Astrocyte (in vitro differentiated cells and primary cell): Measurements from ENCODE around the gene ADAM11. TPM values are rescaled to one million over a fixed set of nuclear protein-coding genes. Genes with fewer than 3 reads are reported as not detected.

Source experiments
- DNase-seq: peaks from one replicate; pipeline ENCODE4 v3.0.0-alpha.2; 2010; ENCODE audit warnings: low read depth
- FAIRE-seq: peaks from 2 replicates; lab custom pipeline; 2011; peaks lifted over from hg19 to GRCh38; lab: Jason Lieb, UNC
- H2AFZ ChIP-seq: 2 replicates; pipeline ENCODE4 v1.6.0; 2012; ENCODE audit warnings: low read depth, low read length, inconsistent platforms
- H3K27ac ChIP-seq: 2 replicates; pipeline ENCODE4 v1.5.1; 2011; ENCODE audit warnings: low read depth, low read length, inconsistent platforms
- H3K27me3 ChIP-seq: 2 replicates; pipeline ENCODE4 v1.6.0; 2011; ENCODE audit warnings: low read length, inconsistent platforms; ENCODE audit not compliant: insufficient read depth
- H3K36me3 ChIP-seq: 2 replicates; pipeline ENCODE4 v1.5.1; 2011; ENCODE audit warnings: low read length, inconsistent platforms; ENCODE audit not compliant: insufficient read depth
- H3K4me1 ChIP-seq: 2 replicates; pipeline ENCODE4 v1.5.1; 2011; ENCODE audit warnings: low read length, inconsistent platforms; ENCODE audit not compliant: insufficient read depth
- H3K4me2 ChIP-seq: 2 replicates; pipeline ENCODE4 v1.6.0; 2012; ENCODE audit warnings: low read length, inconsistent platforms
- H3K4me3 ChIP-seq: 2 replicates; pipeline ENCODE4 v1.5.1; 2011; ENCODE audit warnings: low read depth, mild to moderate bottlenecking, low read length, inconsistent platforms; ENCODE audit not compliant: insufficient read depth
- H3K79me2 ChIP-seq: 2 replicates; pipeline ENCODE4 v1.6.0; 2012; ENCODE audit warnings: mild to moderate bottlenecking, low read length, inconsistent platforms; ENCODE audit not compliant: insufficient read depth
- H3K9ac ChIP-seq: 2 replicates; pipeline ENCODE4 v1.6.0; 2012; ENCODE audit warnings: mild to moderate bottlenecking, low read length, inconsistent platforms
- H3K9me3 ChIP-seq: 2 replicates; pipeline ENCODE4 v1.5.1; 2012; ENCODE audit warnings: low read depth, mild to moderate bottlenecking, low read length, inconsistent platforms; ENCODE audit not compliant: insufficient read depth
- H4K20me1 ChIP-seq: 2 replicates; pipeline ENCODE4 v1.6.0; 2012; ENCODE audit warnings: low read length, inconsistent platforms; ENCODE audit not compliant: insufficient read depth
- H3K27ac Mint-ChIP-seq: one replicate; pipeline ENCODE4 v1.8.0; 2021; ENCODE audit warnings: mild to moderate bottlenecking, mixed read lengths; ENCODE audit not compliant: unreplicated experiment
- H3K27me3 Mint-ChIP-seq: one replicate; pipeline ENCODE4 v1.8.0; 2021; ENCODE audit warnings: low read depth, mixed read lengths; ENCODE audit not compliant: unreplicated experiment
- H3K36me3 Mint-ChIP-seq: one replicate; pipeline ENCODE4 v1.8.0; 2021; ENCODE audit warnings: low read depth, mixed read lengths; ENCODE audit not compliant: unreplicated experiment
- H3K4me1 Mint-ChIP-seq: one replicate; pipeline ENCODE4 v1.8.0; 2021; ENCODE audit warnings: low read depth, mixed read lengths; ENCODE audit not compliant: unreplicated experiment
- H3K4me3 Mint-ChIP-seq: one replicate; pipeline ENCODE4 v1.8.0; 2021; ENCODE audit warnings: mild to moderate bottlenecking, moderate library complexity, mixed read lengths; ENCODE audit not compliant: unreplicated experiment
- H3K9me3 Mint-ChIP-seq: one replicate; pipeline ENCODE4 v1.8.0; 2021; ENCODE audit warnings: mild to moderate bottlenecking, mixed read lengths; ENCODE audit not compliant: unreplicated experiment
- CTCF ChIP-seq: IDR thresholded peaks from 2 replicates; pipeline ENCODE4 v1.5.1; 2011; ENCODE audit warnings: low read depth, mild to moderate bottlenecking, inconsistent platforms, low read length, moderate library complexity; ENCODE audit not compliant: insufficient read depth
- EZH2 ChIP-seq: IDR thresholded peaks from 2 replicates; pipeline ENCODE4 v1.6.1; 2012; ENCODE audit warnings: mild to moderate bottlenecking, low read length, inconsistent platforms; ENCODE audit not compliant: insufficient read depth
- total RNA-seq: library from RNA; stranded (reverse); gene quantifications from 2 replicates; pipeline ENCODE4 v1.2.1, GENCODE V29; 2021

ADAM11 gene
- total RNA-seq, 1 donor from 2014 or later = 0.43 TPM

GRCh38 chr17:44797802-44798201 lies 39.0 kb downstream of the ADAM11 start:
- no peak overlapping the region for H3K9ac ChIP-seq
- H3K27ac ChIP-seq = peak overlapping the region; percentile 4

GRCh38 chr17:44798356-44798755 lies 39.6 kb downstream of the ADAM11 start:
- TF ChIP-seq CTCF (no peak), EZH2 (no peak)

More at GRCh38 chr17:44797802-44798201, 39.0 kb downstream of the ADAM11 start:
- no peaks in the 10 kb centered on the region for H3K27me3 ChIP-seq
- no peaks in the 10 kb centered on the region for H4K20me1 ChIP-seq
- Mint-ChIP-seq H3K4me3 (no peak overlapping the region), H3K27me3 (no peaks in the 10 kb centered on the region), H3K9me3 (no peaks in the 10 kb centered on the region), H3K27ac (peak overlapping the region; percentile 76), H3K36me3 (peaks cover 6% of the 10 kb centered on the region), H3K4me1 (peaks cover 32% of the 10 kb centered on the region)
- peaks cover 12% of the 10 kb centered on the region for H3K36me3 ChIP-seq
- H3K4me3 ChIP-seq = no peak overlapping the region
- no peak for DNase-seq
- peak overlapping the region; percentile 2 for H3K4me2 ChIP-seq
- FAIRE-seq = no peak
- H3K9me3 ChIP-seq = no peaks in the 10 kb centered on the region
- TF ChIP-seq CTCF = no peak
- no peak for TF ChIP-seq EZH2
- no peak overlapping the region for H2AFZ ChIP-seq
- peaks cover 19% of the 10 kb centered on the region for H3K79me2 ChIP-seq
- H3K4me1 ChIP-seq = peaks cover 28% of the 10 kb centered on the region

GRCh38 chr17:44801880-44802279 lies 43.1 kb downstream of the ADAM11 start:
- H3K79me2 ChIP-seq = peaks cover 56% of the 10 kb centered on the region
- no peaks in the 10 kb centered on the region for H3K9me3 Mint-ChIP-seq
- H3K4me1 ChIP-seq = peaks cover 9% of the 10 kb centered on the region
- no peak overlapping the region for H3K4me3 ChIP-seq
- TF ChIP-seq CTCF (no peak), EZH2 (no peak)
- H3K36me3 ChIP-seq = peaks cover 27% of the 10 kb centered on the region
- H3K9ac ChIP-seq = no peak overlapping the region
- peaks cover 11% of the 10 kb centered on the region for H3K4me1 Mint-ChIP-seq
- H3K27ac Mint-ChIP-seq = no peak overlapping the region
- H3K27ac ChIP-seq = no peak overlapping the region
- H3K36me3 Mint-ChIP-seq = peaks cover 14% of the 10 kb centered on the region
- H3K4me3 Mint-ChIP-seq = no peak overlapping the region
- no peak overlapping the region for H3K4me2 ChIP-seq
- DNase-seq = no peak
- H3K27me3 ChIP-seq = no peaks in the 10 kb centered on the region
- no peaks in the 10 kb centered on the region for H3K9me3 ChIP-seq
- FAIRE-seq = no peak
- no peaks in the 10 kb centered on the region for H3K27me3 Mint-ChIP-seq
- peaks cover 8% of the 10 kb centered on the region for H4K20me1 ChIP-seq
- no peak overlapping the region for H2AFZ ChIP-seq

More at GRCh38 chr17:44798356-44798755, 39.6 kb downstream of the ADAM11 start:
- Mint-ChIP-seq H3K27ac (no peak overlapping the region), H3K4me1 (peaks cover 31% of the 10 kb centered on the region), H3K36me3 (peaks cover 6% of the 10 kb centered on the region), H3K27me3 (no peaks in the 10 kb centered on the region), H3K4me3 (no peak overlapping the region), H3K9me3 (no peaks in the 10 kb centered on the region)
- H3K9me3 ChIP-seq = no peaks in the 10 kb centered on the region
- H3K9ac ChIP-seq = no peak overlapping the region
- no peak overlapping the region for H2AFZ ChIP-seq
- no peak overlapping the region for H3K27ac ChIP-seq
- no peak for FAIRE-seq
- no peak overlapping the region for H3K4me2 ChIP-seq
- no peaks in the 10 kb centered on the region for H3K27me3 ChIP-seq
- DNase-seq = no peak
- H3K36me3 ChIP-seq = peaks cover 12% of the 10 kb centered on the region
- H3K79me2 ChIP-seq = peaks cover 24% of the 10 kb centered on the region
- peaks cover 28% of the 10 kb centered on the region for H3K4me1 ChIP-seq
- H4K20me1 ChIP-seq = no peaks in the 10 kb centered on the region
- H3K4me3 ChIP-seq = no peak overlapping the region
